Stimulated activated CD4-positive, alpha-beta T cell treated with anti-CD3 and anti-CD28 coated beads, Interleukin-12 subunit alpha, Interleukin-12 subunit beta, amount 100 ng/mL, for 48 hours (primary cell): ENCODE data around the gene SPTB.

Experiments
- DNase-seq, 3 donors: peaks; one replicate each; pipeline ENCODE4 v3.0.0-alpha.2; 2020; ENCODE audit warnings: low read depth in 2 of 3, low spot score in 1 of 3

The SPTB gene

DNA sequence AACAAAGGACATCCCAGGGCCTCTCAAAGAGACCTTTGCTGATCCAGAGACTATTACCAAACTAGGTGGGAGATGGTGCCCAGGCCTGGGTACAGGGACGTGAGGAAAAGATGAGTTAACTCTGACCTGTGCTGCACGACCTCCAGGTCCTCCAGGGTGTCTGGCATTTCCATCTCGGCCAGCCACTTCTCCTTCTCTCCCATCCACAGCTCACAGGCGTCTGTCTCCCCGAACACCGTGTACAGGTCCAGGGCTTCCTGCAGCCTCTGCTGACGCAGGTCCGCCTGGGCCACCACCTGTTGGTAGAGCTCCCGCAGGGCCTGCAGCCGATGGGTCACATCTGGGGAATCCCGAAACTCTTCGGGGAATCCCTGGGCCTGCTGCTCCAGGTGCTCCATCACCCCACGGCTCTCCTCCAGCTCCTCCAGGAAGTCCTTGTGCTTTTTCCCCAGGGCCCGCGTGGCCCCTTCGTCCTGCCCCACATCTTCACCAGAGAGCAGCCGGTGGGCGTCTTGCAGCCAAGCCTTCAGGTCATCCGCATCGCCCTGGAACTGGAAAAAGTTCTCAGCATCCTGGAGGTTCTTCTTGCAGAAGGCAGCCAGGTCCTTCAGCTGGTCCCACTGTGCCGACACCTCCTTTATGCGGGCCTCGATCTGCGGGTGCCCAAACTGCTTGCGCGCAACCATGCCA is 86.7 kb downstream of the SPTB start:
- no peak for DNase-seq

GRCh38 chr14:64792231-64792630 is 87.5 kb downstream of the SPTB start:
- DNase-seq = no peak

- no peak for DNase-seq
Measured at GRCh38 chr14:64790478-64790877, 89.2 kb downstream of the SPTB start.

DNA sequence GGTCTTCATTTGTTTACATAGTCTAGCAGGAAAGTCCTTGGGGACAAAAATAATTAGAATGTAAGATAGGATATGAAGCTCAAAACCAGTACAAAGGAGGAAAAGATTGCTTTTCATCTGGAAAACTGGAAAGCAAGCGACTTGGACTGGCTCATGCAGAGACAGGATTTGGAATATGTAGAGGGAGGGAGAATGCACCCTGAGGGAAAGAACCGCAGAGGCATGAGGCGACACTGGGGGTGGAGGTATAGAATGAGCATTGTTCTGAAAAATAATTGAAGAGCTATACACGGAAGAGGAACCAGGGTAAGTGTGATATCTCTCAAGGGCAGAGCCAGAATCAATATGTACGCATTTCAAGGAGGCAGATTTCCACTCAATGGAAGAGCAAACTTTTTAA is 90.0 kb downstream of the SPTB start:
- DNase-seq = no peak

- no peak for DNase-seq
Measured at GRCh38 chr14:64788706-64789105, 91.0 kb downstream of the SPTB start.

DNA sequence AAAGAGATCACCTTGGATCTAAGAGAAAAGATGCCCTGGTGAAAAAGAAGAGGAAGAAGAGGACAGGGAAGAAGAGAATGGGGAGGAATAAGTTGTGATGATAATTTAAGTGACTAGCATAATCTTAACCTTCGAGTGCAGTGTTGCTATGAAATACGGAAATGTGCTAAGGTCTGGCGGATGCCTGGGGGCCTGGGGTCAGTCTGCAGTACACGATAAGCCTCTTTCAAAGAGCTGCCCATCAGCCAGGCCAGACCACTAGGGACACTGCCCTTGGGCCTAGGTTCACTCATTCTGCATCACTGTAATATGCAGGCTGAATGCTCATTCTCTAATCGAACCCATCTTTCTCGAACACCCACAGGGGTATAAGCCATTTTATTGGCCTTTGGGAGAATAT is 92.1 kb downstream of the SPTB start:
- DNase-seq = no peak

DNA sequence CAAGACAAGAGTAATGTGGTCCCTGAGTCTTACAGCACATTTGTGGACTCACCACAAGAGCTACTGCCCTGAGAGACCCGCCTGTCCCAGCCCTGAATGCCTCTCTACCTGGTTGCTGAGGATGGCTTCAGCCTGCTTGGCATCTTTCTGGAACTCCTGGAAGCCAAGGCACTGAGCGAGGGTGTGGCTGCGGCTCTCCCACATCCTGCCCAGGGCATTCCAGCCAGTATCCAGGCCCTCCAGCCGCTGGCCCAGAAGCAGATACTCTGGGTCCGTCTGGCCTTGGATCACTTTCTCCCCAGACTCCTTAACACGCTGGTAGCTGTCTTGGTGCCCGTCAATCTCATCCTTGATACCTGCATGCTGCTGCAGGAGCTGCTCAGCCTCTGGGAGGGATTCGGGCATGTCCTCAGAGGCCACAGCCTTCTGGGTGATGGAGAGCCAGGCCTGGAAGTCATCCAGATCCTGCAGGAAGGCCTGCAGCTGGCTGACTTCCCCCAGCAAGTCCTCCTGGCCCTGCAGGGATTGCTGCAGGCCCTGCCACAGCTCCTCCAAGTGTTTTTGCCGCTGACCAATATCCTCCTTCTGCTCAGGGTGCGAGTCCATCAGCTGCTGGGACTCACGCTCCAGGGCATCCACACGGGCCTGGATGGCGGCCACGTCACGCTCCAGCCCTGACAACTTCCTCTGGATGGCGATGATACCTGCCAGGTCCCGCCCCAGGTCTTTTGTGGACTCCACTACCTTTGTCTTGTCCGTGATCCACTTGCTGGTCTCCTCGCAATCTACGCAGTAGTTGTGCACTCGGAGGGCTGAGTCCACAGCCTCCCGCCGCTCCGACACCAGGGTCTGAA is 93.2 kb downstream of the SPTB start:
- no peak for DNase-seq

DNA sequence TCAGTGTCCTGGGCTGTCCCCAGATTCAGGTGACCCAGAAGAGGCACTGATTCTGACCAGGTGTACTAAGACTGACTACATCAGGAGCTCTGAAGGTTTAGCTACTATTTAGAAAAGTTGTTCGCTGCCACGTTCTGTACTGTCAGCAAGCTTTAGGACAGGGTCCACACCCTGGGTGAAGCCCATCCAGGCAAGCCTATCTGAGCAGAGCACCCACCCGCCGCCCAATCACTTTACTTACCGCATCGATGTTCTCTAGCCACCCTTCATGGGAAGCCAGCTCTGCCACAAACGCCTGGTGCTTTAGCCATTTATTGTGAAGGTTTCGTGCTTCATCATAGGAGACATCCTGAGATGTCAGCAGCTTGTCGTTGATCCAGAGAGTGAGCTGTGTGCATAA is 95.7 kb downstream of the SPTB start:
- DNase-seq = no peak

- no peak for DNase-seq
Measured at GRCh38 chr14:64782196-64782595, 97.5 kb downstream of the SPTB start.

GRCh38 chr14:64779472-64779871 is 100.2 kb downstream of the SPTB start:
- DNase-seq = no peak

GRCh38 chr14:64778104-64778754 is 101.5 kb downstream of the SPTB start:
- DNase-seq = no peak

- no peak for DNase-seq
Measured at GRCh38 chr14:64777461-64777860, 102.2 kb downstream of the SPTB start.

DNA sequence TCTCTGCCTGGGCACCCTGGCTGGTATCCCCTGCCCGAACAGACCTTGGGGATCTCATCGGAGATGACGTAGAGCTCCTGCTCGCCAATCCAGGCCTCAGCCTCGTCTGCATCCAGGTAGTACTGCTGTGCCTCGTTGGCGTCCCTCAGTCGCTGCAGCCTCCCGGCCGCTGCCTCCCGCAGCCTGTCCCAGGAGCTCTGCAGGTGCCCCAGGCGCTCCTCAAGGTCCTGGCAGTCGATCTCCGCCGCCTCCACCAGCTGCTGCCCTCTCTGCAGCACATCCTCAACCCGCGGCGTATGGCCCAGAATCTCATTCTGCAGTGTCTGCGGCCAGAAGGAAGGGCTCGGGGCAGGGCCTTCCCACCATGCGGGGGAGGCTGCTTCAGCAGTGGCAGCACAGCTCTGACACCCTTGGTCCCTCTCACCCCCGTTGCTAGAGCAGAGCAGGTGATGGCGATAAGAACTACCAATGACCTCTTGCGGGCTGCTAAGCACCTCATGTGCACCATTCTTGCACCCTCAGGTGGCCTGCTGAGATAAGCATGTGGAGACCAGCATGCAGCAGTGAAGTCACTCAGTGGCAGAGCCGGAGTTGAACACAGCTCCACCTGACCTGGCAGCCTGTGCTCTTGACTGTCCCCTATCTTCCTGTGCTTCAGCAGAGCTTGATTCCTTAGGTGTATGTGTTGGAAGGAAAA is 104.5 kb downstream of the SPTB start:
- DNase-seq = no peak

DNA sequence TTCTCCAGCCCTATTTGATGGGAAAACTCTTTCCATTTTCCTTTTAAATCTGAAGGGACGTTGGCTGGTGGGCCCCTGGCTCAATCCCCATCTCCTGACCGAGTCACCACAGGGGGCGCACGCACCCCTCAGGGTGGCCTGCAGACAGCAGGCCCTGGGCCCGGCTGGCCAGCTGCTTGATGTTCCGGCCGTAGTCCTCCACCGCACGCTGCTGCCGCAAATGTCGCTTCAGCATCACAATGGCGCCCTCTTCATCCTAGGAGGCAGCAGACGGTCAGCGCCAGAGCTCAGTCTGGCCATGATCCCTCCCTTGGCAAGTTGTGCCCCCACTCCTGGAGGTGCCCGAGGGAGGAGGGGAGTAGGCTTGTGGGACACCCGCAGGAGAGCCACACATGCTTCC is 105.4 kb downstream of the SPTB start:
- no peak for DNase-seq

DNA sequence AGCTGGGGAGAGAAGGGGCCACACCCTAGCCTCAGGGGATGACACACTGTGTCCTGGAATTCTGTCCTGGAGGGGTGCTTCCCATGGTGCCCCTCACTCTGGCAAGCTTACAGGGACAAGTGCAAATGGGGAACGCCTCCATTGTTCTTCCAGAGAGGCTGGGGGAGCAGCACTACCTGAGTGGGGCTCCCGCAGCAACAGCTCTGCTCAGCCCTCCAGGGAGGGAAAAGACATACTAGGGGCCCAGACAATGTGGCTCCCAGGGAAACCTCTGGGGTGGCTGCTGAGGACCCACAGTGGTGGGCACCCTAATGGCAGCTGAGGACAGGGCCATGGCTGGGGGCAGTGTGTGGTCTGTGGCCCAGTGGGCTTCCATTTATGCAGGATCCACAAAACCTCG is 106.1 kb downstream of the SPTB start:
- DNase-seq = no peak

GRCh38 chr14:64773046-64773445 is 106.7 kb downstream of the SPTB start:
- no peak for DNase-seq

DNA sequence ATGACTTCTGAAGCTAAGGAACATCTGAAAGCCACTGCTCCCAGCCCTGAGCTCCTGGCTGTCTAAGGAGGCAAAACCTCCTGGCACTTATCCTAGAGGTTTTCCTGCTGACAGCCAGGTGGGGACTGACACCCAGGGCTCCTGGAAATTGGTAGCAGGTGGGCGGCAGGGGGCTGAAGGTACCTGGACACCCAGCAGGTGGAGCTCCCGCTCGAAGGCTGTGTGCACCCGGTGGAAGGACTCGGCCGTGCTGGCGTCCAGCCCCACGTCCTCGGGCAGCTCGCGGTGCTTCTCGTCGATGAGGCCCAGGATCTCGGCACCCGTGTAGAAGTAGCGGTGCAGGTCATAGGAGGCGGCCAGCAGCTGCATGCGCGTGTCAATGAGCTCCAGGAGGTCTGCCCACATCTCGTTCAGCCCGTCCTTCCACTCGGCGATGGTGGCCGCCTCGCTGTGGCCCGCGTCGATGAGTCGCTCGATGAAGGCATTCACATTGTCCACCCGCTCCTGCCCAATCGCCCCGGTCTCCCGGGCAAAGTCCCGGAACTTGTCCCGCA is 107.2 kb downstream of the SPTB start:
- DNase-seq = no peak

- DNase-seq = no peak
Measured at GRCh38 chr14:64771161-64771560, 108.5 kb downstream of the SPTB start.

- no peak for DNase-seq
Measured at GRCh38 chr14:64770751-64771150, 109.0 kb downstream of the SPTB start.

DNA sequence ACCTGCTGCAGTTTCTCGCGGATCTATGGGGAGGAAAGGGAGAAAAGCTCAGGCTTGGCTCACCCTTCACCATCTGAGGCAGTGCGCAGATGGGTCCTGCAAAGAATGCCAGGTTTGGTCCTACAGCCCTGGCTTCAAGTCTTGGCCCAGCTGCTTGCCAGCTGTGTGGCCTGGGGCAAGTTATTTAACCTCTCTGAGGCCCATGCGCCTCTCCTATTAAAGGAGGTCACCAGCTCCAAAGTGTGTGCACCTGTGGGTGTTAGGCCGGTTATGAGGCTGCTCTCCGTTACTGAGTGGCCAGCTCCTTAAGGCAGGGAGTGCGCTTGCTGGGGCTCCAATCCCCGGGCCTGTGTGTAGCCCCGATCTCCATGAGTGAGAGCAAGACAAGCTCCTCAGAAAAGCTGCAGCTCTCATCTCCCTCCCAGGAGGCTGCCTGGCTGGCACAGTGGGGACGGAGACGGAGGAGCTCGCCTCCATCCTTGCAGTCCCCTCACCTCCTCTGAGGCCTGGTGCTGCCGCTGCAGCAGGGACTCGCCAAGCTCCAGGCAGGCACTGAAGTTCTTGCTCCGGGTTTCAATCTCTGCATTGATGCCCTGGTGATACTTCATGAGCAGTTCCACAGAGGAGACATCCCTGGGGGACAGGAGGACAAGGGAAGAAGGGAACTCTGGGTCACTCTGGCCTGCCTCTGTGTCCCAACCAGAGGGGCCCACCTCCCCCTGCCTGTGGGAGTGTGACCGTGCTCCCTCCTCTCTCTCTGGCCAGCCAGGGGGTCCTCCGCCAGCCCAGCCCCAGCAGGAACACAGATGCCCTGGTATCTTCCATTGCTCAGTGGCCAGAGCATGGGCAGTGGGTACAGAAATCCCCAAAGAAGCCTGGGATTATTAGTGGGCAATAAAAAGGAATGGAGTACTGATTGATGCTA is 110.3 kb downstream of the SPTB start:
- DNase-seq = no peak
